ENCODE results near the gene PEX3.
A peak's percentile ranks its signal among the peaks of the same experiment; 100 is the strongest.

DNA sequence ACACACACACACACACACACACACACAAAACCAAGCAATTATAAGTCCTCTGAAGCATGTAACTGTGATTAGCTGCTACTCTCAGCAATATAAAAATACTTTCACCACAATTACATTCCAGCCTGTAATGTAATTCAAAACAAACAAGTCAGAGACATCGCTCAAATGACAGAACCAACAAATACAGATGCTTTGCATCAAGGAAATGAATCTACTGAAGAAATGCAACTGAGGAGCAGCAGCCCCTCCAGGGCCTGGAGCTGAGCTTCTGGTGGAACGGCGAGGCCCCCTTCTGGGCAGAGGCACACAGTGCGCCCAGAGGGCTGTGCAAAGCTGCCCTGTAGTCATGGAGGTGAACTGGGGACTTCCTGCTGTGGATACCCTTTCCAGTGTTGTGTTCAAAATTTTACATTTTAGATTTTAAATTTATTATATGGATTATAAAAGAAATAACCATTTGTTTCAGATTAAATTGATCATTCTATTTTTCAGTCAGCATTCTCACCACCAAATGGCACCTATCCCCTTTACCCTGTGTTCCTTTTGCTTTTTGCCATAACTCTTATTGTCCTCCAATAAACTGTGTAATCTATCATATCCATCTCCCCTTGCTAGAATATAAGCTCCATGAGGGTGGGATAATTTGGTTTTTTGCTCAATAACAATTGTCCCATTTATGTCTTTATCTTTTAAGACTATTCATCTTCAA is 23.3 kb upstream of the PEX3 start:
- TF ChIP-seq EZH2 (IDR thresholded peaks at IDR 0.05; ENCODE audit: borderline replicate concordance) (no peak), EZH2phosphoT487 (IDR thresholded peaks at IDR 0.05; ENCODE audit: low read depth, severe bottlenecking, unreplicated experiment) (no peak)
- TF ChIP-seq, protein P1, sequence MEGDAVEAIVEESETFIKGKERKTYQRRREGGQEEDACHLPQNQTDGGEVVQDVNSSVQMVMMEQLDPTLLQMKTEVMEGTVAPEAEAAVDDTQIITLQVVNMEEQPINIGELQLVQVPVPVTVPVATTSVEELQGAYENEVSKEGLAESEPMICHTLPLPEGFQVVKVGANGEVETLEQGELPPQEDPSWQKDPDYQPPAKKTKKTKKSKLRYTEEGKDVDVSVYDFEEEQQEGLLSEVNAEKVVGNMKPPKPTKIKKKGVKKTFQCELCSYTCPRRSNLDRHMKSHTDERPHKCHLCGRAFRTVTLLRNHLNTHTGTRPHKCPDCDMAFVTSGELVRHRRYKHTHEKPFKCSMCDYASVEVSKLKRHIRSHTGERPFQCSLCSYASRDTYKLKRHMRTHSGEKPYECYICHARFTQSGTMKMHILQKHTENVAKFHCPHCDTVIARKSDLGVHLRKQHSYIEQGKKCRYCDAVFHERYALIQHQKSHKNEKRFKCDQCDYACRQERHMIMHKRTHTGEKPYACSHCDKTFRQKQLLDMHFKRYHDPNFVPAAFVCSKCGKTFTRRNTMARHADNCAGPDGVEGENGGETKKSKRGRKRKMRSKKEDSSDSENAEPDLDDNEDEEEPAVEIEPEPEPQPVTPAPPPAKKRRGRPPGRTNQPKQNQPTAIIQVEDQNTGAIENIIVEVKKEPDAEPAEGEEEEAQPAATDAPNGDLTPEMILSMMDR (IDR thresholded peaks at IDR 0.05; ENCODE audit: poor library complexity), result peak; percentile 98
